ENCODE results near the gene DPYSL5.

- no peak for TF ChIP-seq TAF1 (IDR thresholded peaks at IDR 0.05; ENCODE audit: low read depth, low read length)
- TF ChIP-seq PAX5 (IDR thresholded peaks at IDR 0.05; ENCODE audit: insufficient read depth, low read length, severe bottlenecking) = no peak
- no peak for TF ChIP-seq POLR2A (IDR thresholded peaks at IDR 0.05; ENCODE audit: low read depth, low read length)
- no peak for TF ChIP-seq POLR2AphosphoS5 (IDR thresholded peaks at IDR 0.05; ENCODE audit: low read depth, low read length)
- no peak for TF ChIP-seq POU2F2 (IDR thresholded peaks at IDR 0.05; ENCODE audit: low read depth, low read length)
- TF ChIP-seq SPI1 (IDR thresholded peaks at IDR 0.05; ENCODE audit: low read depth, low read length) = no peak
Observed at GRCh38 chr2:26843041-26843440, 4.9 kb upstream of the DPYSL5 start.
